Tibial artery (tissue), 4 donors: Measurements from ENCODE around the gene EFCAB6.

Source experiments
- DNase-seq, 2 donors: peaks; one replicate each; pipeline ENCODE4 v3.0.0-alpha.2; 2019
- H3K27ac ChIP-seq, 2 donors: fragments of 200-600 bp; sonication (generic) in 1 of 2; 1 replicate in 1 of 2; 2 replicates in 1 of 2; pipeline ENCODE4 v1.5.1; 2018 to 2019; ENCODE audit warnings: mild to moderate bottlenecking in 1 of 2
- H3K27me3 ChIP-seq, 2 donors: fragments of 200-600 bp; sonication (generic) in 1 of 2; one replicate each; pipeline versions ENCODE4 v1.5.1 to v1.6.0; 2016 to 2019
- H3K36me3 ChIP-seq, 3 donors: fragments of 200-600 bp; sonication (generic) in 2 of 3; one replicate each; pipeline ENCODE4 v1.5.1; 2016 to 2019; ENCODE audit warnings: mild to moderate bottlenecking in 2 of 3
- H3K4me1 ChIP-seq, 4 donors: fragments of 200-600 bp; sonication (generic) in 2 of 4; 1 replicate in 3 of 4; 2 replicates in 1 of 4; pipeline ENCODE4 v1.5.1; 2016 to 2019
- H3K4me3 ChIP-seq, 2 donors: fragments of 200-600 bp; sonication (generic) in 1 of 2; 1 replicate in 1 of 2; 2 replicates in 1 of 2; pipeline ENCODE4 v1.5.1; 2018 to 2019; ENCODE audit warnings: mild to moderate bottlenecking in 2 of 2
- H3K9me3 ChIP-seq, 3 donors: fragments of 200-600 bp; sonication (generic) in 1 of 3; one replicate each; pipeline ENCODE4 v1.5.1; 2016 to 2019
- CTCF ChIP-seq, 2 experiments: fragments of 200-600 bp in 1 of 2; fragments of 450-650 bp in 1 of 2; IDR thresholded peaks; one replicate each; pipeline ENCODE4 v1.5.1; 2017 to 2019; ENCODE audit warnings: antibody characterized with exemption in 2 of 2, mild to moderate bottlenecking in 1 of 2, moderate library complexity in 1 of 2
- intact Hi-C: fragments of 100-400 bp; cut with DNase I; formaldehyde crosslinking; loops from one replicate; pipeline ENCODE4 v1.15.0; 2023; ENCODE audit warnings: low total_unique reads

EFCAB6 gene

GRCh38 chr22:43533656-43534428 is 278.3 kb downstream of the EFCAB6 start:
- peaks cover 0 to 5% (median 0%) of the 10 kb centered on the region in 3 donors for H3K36me3 ChIP-seq
- TF ChIP-seq CTCF (IDR thresholded peaks at IDR 0.05), result no peak
- intact Hi-C loops, result no loop called here

DNA sequence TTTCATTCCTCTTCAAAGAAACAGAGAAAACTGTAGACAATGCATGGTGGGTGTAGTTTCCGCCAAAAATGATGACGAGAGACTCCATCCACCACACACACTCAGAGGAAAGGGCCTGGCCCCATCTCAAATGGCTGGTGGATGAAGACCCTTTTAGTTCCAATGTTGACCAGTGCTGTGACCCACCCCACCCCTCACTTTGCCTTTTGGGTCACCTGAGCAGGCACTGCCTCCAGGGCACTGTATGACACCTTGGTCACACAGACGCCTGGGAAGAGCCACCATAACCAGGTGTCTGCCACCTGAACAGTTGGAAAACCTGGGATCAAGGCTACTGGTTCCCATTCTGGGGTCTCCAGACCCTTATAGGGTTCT is 279.0 kb downstream of the EFCAB6 start:
- Histone ChIP-seq H3K9me3 (peaks cover 0 to 5% (median 0%) of the 10 kb centered on the region in 3 donors), H3K4me3 (no peak overlapping the region), H3K27me3 (no peaks in the 10 kb centered on the region), H3K27ac (no peak overlapping the region), H3K4me1 (no peaks in the 10 kb centered on the region), H3K36me3 (peaks cover 0 to 5% (median 0%) of the 10 kb centered on the region in 3 donors)
- peak in 1 of 2 donors; percentile 13 for DNase-seq
- intact Hi-C loops, result no loop called here
- no peak for TF ChIP-seq CTCF (IDR thresholded peaks at IDR 0.05)

More at GRCh38 chr22:43533656-43534428, 278.3 kb downstream of the EFCAB6 start:
- peaks cover 0 to 5% (median 0%) of the 10 kb centered on the region in 3 donors for H3K9me3 ChIP-seq
- H3K27me3 ChIP-seq, result no peaks in the 10 kb centered on the region
- no peak overlapping the region for H3K4me3 ChIP-seq
- no peak for DNase-seq
- no peaks in the 10 kb centered on the region for H3K4me1 ChIP-seq
- no peak overlapping the region for H3K27ac ChIP-seq

DNA sequence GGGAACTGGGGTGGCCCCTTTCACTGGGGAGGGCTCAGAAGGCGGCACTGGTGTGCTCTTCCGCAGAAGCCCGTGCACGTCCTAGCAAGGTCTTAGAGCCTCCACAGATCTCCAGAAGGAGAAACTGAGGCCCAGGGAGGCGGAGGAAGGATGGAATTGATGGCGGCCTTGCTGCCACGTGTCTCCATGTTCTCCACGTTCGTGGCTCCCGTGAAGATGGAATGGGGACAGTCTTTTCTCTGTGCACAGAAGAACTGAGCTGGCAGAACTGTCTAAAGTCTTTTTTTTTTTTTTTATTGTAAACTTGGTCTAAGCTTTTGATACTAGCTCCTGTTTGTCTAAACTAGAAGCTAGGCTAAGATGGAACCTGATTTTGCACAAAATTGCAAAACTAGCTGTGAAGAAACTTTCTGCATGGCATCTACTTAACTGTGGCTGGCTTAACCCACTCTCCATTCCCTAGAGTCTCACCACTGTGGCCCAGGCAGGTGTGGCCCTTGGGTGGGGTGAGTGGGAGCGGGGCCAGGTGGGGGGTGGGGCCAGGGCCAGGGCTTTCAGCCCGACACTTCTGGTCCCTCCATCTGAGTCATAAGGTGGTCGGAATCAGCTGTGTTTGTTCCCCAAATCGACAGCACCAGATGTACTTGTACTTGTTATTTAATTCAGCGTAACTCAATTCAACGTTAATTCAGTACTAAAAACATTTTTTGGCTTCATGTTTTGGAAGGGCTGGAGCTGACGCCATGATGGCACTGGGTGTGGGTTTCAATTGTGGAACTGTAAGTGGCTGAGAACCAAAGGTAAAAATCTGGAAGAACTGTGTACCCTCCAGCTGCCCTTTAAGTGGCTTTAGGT is 279.6 kb downstream of the EFCAB6 start:
- no peak overlapping the region for H3K4me3 ChIP-seq
- DNase-seq, result peak in 1 of 2 donors; percentile 21

GRCh38 chr22:43531651-43532050 is 280.5 kb downstream of the EFCAB6 start:
- Histone ChIP-seq H3K9me3 (no peaks in the 10 kb centered on the region), H3K4me3 (no peak overlapping the region), H3K4me1 (no peaks in the 10 kb centered on the region), H3K27me3 (peaks cover 0 to 5% of the 10 kb centered on the region in 2 donors), H3K36me3 (no peaks in the 10 kb centered on the region), H3K27ac (no peak overlapping the region)
- no peak for TF ChIP-seq CTCF (IDR thresholded peaks at IDR 0.05)
- intact Hi-C loops, result no loop called here
- peak in 1 of 2 donors; percentile 29 for DNase-seq

More for the DNA sequence above, 279.6 kb downstream of the EFCAB6 start:
- no peaks in the 10 kb centered on the region for H3K27me3 ChIP-seq
- peaks cover 0 to 5% (median 0%) of the 10 kb centered on the region in 3 donors for H3K9me3 ChIP-seq
- no peak for TF ChIP-seq CTCF (IDR thresholded peaks at IDR 0.05)
- intact Hi-C loops, result no loop called here
- H3K4me1 ChIP-seq, result no peaks in the 10 kb centered on the region
- no peak overlapping the region for H3K27ac ChIP-seq
- peaks cover 0 to 5% (median 0%) of the 10 kb centered on the region in 3 donors for H3K36me3 ChIP-seq

- Histone ChIP-seq H3K9me3 (no peaks in the 10 kb centered on the region), H3K27me3 (peaks cover 0 to 11% of the 10 kb centered on the region in 2 donors), H3K4me3 (no peak overlapping the region), H3K4me1 (no peaks in the 10 kb centered on the region), H3K27ac (no peak overlapping the region), H3K36me3 (no peaks in the 10 kb centered on the region)
- TF ChIP-seq CTCF (IDR thresholded peaks at IDR 0.05), result no peak
- DNase-seq, result peak in 1 of 2 donors; percentile 31
- intact Hi-C loops, result no loop called here
Measured at GRCh38 chr22:43530349-43531201, 281.5 kb downstream of the EFCAB6 start.
